ENCODE data around the gene RASA1. TPM values are rescaled to one million over a fixed set of nuclear protein-coding genes. Genes with fewer than 3 reads are reported as not detected.

RASA1 gene
- total and polyA plus RNA-seq, 4 donors: 8.3 to 54.0 (median 20.6) TPM

DNA sequence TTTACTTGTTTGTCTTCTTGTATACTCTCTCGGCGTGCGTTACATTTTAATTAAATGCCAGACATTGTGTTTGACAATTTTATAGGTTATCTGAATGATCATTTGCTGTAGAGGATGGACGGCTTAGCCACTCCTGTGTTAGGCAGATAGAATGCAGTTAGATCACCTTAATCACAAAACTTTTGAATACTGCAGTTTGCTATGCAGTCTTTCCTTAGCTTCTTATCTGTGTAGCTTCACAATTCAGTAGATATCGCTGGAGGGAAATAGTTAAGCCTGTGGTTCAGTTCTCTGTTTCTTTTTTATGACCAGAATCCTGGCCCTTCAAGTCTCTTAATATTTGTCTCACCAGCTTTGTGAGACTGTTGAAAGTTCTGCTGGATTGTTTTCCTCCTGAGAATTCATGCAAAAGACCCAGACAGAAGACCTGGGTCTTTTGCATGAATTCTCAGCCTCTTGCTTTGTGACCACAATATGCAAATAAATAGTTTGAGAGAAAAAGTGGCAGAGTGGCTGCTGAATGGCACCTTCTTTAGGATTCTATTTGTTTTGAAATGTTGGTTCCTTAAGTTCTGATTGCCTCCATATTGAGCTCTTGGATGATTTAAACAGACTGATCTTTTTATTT lies 40.2 kb downstream of the RASA1 start:
- TF ChIP-seq, protein P1, sequence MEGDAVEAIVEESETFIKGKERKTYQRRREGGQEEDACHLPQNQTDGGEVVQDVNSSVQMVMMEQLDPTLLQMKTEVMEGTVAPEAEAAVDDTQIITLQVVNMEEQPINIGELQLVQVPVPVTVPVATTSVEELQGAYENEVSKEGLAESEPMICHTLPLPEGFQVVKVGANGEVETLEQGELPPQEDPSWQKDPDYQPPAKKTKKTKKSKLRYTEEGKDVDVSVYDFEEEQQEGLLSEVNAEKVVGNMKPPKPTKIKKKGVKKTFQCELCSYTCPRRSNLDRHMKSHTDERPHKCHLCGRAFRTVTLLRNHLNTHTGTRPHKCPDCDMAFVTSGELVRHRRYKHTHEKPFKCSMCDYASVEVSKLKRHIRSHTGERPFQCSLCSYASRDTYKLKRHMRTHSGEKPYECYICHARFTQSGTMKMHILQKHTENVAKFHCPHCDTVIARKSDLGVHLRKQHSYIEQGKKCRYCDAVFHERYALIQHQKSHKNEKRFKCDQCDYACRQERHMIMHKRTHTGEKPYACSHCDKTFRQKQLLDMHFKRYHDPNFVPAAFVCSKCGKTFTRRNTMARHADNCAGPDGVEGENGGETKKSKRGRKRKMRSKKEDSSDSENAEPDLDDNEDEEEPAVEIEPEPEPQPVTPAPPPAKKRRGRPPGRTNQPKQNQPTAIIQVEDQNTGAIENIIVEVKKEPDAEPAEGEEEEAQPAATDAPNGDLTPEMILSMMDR (IDR thresholded peaks at IDR 0.05; ENCODE audit: control extremely low read depth, extremely low read depth): no peak
- peaks cover 0 to 5% (median 0%) of the 10 kb centered on the region in 5 donors for H3K4me1 ChIP-seq (ENCODE audit: control insufficient read depth in 5 of 5, insufficient read depth in 5 of 5, low read length in 5 of 5)
- peaks cover 0 to 16% (median 11%) of the 10 kb centered on the region in 4 donors for H3K36me3 ChIP-seq (ENCODE audit: control insufficient read depth in 4 of 4, insufficient read depth in 4 of 4, low read length in 4 of 4)
- WGBS, 2 donors: 84 to 95% methylated on average over 5 of the region's 5 CpGs
- DNase-seq: no peak
- no peak overlapping the region for H3K4me3 ChIP-seq
- H3K27ac ChIP-seq (ENCODE audit: low read depth in 1 of 2, low read length in 1 of 2): no peak overlapping the region
- H3K9me3 ChIP-seq (ENCODE audit: control insufficient read depth in 4 of 4, insufficient read depth in 3 of 4, low read length in 3 of 4): no peaks in the 10 kb centered on the region
- H3K9ac ChIP-seq (ENCODE audit: insufficient read depth in 1 of 2, low read length in 2 of 2): no peak overlapping the region
- no peak for ATAC-seq (ENCODE audit: insufficient read depth, low FRiP score)
- H3K27me3 ChIP-seq (ENCODE audit: control insufficient read depth in 3 of 3, insufficient read depth in 3 of 3, low read length in 2 of 3): no peaks in the 10 kb centered on the region

DNA sequence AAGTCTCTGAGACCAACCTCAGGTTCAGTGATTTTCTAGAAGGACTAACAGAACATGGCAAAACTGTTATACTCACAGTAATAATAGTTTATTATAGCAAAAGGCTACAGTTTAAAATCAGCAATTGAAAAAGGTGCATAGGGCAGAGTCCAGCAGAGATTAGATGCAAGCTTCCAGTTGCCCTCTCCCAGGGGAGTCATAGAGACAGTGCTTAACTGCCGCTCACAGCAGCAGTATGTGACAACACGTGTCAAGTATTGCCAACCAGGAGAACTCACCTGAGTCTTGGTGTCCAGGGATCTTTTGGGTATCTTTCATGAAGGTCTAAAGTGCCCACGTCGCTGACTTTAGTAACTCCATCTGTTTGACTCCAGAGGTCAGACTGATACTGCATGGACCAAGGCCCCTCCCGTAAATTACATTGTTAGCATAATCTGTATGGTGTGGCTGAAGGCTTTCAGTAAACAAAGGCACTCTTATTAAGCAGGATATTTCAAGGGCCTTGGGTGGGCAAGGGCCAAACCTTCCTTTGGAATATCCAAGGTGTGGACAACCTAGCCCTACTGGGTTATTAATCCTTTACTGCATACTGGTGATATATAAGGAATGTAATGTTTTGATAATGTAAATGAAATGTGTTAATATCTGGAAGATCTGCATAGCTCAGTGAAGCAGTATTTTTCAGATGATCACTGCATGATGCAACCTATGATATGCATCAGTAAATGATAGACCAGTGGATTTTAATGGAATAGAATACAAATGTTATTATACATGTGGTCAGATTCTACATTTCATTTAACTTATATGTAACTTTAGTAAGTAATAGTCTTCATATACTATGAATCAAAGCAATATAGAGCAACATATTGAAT lies 44.0 kb downstream of the RASA1 start:
- WGBS, 2 donors: 86 to 91% methylated on average over 5 of the region's 5 CpGs
- Histone ChIP-seq H3K4me1 (ENCODE audit: control insufficient read depth in 5 of 5, insufficient read depth in 5 of 5, low read length in 5 of 5) (peaks cover 0 to 9% (median 0%) of the 10 kb centered on the region in 5 donors), H3K9me3 (ENCODE audit: control insufficient read depth in 4 of 4, insufficient read depth in 3 of 4, low read length in 3 of 4) (no peaks in the 10 kb centered on the region), H3K36me3 (ENCODE audit: control insufficient read depth in 4 of 4, insufficient read depth in 4 of 4, low read length in 4 of 4) (no peaks in the 10 kb centered on the region), H3K4me3 (no peak overlapping the region), H3K27ac (ENCODE audit: low read depth in 1 of 2, low read length in 1 of 2) (no peak overlapping the region), H3K27me3 (ENCODE audit: control insufficient read depth in 3 of 3, insufficient read depth in 3 of 3, low read length in 2 of 3) (no peaks in the 10 kb centered on the region), H3K9ac (ENCODE audit: insufficient read depth in 1 of 2, low read length in 2 of 2) (no peak overlapping the region)
- DNase-seq (no peak), ATAC-seq (ENCODE audit: insufficient read depth, low FRiP score) (no peak)
- TF ChIP-seq, protein P1 (IDR thresholded peaks at IDR 0.05; ENCODE audit: control extremely low read depth, extremely low read depth): no peak

GRCh38 chr5:87313216-87313615 lies 45.5 kb downstream of the RASA1 start:
- no peak for ATAC-seq (ENCODE audit: insufficient read depth, low FRiP score)
- H3K27me3 ChIP-seq (ENCODE audit: control insufficient read depth in 3 of 3, insufficient read depth in 3 of 3, low read length in 2 of 3): no peaks in the 10 kb centered on the region
- no peaks in the 10 kb centered on the region for H3K9me3 ChIP-seq (ENCODE audit: control insufficient read depth in 4 of 4, insufficient read depth in 3 of 4, low read length in 3 of 4)
- 34 to 69% methylated on average over 3 of the region's 3 CpGs for WGBS, 2 donors
- TF ChIP-seq, protein P1 (IDR thresholded peaks at IDR 0.05; ENCODE audit: control extremely low read depth, extremely low read depth): no peak
- peaks cover 0 to 3% (median under 1%) of the 10 kb centered on the region in 4 donors for H3K36me3 ChIP-seq (ENCODE audit: control insufficient read depth in 4 of 4, insufficient read depth in 4 of 4, low read length in 4 of 4)
- H3K4me3 ChIP-seq: no peak overlapping the region
- H3K4me1 ChIP-seq (ENCODE audit: control insufficient read depth in 5 of 5, insufficient read depth in 5 of 5, low read length in 5 of 5): peaks cover 0 to 3% (median 0%) of the 10 kb centered on the region in 5 donors
- DNase-seq: no peak
- H3K9ac ChIP-seq (ENCODE audit: insufficient read depth in 1 of 2, low read length in 2 of 2): no peak overlapping the region
- H3K27ac ChIP-seq (ENCODE audit: low read depth in 1 of 2, low read length in 1 of 2): no peak overlapping the region

Data from lung (tissue), 12 donors.